GDM1 (cell line): ENCODE results near the gene EFNA1.
"Not testable (repeated sequence)": the region's sequence is repeated elsewhere in the genome, so short reads cannot be mapped to it uniquely, and the experiment has no call there.

Experiments used
- DNase-seq: peaks from one replicate; lab custom pipeline; 2025; lab: John Stamatoyannopoulos, UW

Gene EFNA1

DNA sequence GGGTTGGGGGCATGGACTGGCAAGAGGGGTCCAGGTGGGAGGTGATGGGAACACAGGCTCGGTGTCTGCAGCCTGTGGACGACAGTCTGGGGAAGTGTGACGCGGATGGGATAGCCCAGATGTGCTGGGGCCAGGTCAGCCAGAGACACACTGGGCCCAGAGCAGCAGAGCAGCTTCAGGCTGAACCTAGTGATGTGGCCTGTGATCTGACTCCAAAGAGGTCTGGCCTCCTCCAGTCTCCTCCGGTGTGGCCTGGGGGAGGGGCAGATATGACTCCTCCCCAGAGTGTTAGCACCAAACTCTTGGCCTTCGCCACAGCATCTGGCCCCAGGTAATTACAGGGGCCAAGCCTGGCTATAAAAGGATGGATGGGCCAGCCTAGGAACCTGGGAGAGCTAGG is 35.5 kb upstream of the EFNA1 start:
- no peak for DNase-seq

DNA sequence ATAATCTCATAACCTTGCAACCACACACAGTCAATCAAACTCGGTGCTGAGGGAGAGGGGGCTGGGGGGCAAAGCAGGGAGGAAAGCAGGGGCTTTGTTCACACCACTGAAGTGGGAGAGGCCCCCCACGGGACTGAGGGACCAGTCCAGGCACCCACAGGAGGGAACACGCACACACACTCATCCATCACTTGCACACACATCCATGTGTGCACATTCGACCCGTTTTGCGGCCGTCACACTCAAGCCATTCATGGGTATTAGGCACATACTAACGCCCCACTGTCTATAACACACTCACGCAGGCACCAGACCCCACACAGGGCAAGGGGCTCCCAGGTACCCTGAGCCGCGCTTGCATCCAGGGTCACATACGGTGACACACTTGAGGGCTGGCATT is 35.0 kb upstream of the EFNA1 start:
- no peak for DNase-seq

DNA sequence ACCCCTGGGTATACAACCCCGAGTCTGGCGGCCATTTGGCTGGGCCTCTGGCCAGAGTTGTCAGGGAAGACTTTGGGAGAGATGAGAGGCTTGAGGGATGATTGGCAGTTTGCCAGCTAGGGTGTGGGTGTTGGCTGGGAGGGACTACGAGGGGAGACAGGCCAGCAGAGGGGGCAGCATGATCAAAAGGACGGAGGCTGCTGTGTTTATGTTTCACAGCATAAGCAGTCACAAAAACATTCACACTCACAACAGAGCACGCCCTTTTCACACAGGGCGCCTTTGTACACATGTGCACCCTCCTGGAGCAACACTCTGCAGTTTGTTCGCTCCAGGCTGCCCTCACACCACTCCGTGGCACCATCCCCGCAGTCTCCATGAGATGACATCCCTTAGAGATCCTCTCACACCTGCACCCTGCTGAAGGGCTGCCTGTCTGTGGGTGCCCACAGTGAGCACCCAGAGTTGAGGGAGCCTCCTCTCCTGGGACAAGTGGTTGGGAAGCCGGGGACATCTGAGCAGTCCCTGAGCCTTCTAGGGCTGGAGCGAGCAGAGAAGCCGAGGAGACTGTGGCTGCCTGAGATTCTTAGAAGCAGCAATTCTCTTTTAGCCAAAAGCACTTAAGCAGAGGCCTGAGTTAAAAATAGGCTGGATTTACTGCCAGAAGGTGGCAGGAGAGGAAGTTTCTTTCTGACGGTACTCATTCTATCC is 33.6 kb upstream of the EFNA1 start:
- DNase-seq = peak; percentile 39

DNA sequence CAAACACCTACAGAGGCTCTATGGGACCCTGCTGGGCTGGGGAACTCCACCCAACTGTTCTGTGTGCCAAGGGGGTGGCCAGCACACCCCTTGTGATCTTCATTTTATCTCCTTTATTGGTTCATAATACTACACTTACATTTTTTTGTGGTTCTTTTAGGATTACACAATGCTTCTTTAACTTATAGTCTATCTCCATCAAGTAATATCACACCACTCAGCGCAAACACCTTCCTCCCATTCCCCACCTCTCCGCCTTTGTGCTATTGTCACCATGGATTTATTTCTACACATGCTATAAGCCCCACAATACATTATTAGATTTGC is 33.1 kb upstream of the EFNA1 start:
- no peak for DNase-seq

DNA sequence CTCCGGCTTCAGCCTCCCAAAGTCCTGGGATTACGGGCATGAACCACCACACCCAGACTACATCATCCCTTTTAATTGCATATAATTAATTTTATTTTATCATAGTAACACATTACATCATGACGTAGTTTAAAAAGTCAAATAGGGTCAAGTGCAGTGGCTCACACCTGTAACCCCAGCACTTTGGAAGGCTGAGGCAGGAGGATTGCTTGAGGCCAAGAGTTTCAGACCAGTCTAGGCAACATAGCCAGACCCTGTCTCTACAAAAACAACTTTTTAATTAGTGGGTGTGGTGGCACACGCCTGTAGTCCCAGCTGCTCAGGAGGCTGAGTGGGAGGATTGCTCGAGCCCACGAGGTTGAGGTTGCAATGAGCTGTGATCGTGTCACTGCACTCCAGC is 28.3 kb upstream of the EFNA1 start:
- DNase-seq = no peak

DNA sequence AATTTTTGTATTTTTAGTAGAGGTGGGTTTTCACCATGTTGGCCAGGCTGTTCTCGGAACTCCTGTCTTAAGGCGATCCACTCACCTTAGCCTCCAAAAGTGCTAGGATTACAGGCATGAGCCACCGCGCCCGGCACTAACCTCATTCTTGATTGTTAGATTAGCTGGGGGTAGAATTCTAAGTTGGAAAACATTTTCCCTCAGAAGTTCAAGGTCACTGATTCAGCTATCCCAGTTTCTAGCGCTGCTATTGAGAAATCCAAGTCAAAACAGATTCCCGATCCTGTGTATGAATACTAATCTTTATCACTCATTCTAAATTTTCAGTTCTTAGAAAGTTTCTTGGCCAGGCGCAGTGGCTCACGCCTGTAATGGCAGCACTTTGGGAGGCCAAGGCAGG is 24.4 kb upstream of the EFNA1 start:
- DNase-seq = no peak

DNA sequence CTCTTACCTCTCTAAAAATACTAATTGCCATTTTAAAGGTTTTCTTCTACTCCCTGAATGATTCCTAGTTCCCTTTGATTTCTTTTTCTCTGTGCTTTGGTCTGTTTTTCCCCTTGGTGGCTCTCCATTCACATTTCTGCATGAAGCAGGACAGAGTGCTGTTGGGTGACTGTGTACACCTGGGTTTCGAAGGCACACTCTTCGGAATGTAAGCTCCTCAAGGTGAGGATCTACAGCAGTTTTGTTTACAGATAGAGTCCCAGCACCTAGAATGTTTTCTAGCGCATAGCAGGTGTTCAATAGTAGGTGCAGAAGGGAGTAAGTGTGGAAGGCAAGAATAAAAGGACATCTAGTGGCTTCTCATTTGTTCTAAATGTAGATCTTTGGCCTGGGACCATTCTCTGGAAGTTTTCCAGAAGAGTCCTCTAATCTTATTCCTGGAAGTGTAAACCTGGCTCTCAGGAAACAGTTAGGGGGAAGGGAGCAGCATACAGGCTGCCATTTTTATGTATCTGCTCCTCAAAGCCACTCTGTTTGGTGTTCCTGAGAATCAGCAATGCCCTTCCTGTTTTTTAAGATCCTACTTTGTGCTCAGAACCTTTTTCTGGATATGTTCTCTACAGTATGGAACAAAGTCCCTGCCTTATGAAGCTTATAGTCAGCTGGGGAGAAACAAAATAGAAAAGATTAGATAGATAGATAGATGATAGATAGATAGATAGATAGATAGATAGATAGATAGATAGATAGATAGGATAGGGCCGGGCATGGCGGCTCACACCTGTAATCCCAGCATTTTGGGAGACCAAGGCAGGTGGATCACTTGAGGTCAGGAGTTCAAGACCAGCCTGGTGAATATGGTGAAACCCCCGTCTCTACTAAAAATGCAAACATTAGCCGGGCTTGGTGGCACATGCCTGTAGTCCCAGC is 22.8 kb upstream of the EFNA1 start:
- DNase-seq = no peak

DNA sequence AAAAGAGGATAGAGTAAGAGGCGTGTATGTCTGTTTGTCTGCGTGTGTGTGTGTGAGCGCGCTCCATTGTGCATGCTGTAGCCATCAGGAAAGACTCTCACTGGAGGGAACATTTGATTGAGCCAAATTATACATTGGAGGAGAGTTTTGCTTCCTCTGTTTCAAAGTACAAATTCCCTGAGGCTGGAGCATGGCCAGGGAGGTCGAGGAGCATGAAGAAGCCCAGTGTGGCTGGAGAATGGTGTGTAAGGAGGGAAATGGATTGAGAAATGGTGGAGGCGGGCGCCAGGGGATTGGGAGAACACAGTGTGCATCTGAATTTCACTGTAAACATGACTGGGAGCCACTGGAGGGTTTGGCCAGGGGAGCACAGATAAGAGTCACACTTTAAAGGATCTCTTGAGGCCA is 22.1 kb upstream of the EFNA1 start:
- DNase-seq = no peak

DNA sequence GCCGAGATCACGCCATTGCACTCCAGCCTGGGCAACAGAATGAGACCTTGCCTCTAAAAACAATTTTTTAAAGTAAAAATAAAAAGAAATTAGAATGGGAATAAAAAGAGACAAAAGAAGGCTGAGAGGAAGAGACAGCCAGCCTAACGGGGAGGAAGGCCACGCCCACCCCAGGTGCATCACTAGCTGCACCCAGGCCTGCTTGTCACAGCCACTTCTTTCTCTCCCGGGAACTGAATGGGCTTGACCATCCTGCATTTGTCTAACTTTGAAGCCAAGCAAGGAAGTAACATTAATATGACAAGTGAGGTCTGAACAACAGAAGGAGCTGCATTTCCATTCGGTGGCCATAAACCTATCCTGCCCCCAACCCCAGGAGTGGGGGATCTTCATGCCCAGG is 20.8 kb upstream of the EFNA1 start:
- DNase-seq = no peak

DNA sequence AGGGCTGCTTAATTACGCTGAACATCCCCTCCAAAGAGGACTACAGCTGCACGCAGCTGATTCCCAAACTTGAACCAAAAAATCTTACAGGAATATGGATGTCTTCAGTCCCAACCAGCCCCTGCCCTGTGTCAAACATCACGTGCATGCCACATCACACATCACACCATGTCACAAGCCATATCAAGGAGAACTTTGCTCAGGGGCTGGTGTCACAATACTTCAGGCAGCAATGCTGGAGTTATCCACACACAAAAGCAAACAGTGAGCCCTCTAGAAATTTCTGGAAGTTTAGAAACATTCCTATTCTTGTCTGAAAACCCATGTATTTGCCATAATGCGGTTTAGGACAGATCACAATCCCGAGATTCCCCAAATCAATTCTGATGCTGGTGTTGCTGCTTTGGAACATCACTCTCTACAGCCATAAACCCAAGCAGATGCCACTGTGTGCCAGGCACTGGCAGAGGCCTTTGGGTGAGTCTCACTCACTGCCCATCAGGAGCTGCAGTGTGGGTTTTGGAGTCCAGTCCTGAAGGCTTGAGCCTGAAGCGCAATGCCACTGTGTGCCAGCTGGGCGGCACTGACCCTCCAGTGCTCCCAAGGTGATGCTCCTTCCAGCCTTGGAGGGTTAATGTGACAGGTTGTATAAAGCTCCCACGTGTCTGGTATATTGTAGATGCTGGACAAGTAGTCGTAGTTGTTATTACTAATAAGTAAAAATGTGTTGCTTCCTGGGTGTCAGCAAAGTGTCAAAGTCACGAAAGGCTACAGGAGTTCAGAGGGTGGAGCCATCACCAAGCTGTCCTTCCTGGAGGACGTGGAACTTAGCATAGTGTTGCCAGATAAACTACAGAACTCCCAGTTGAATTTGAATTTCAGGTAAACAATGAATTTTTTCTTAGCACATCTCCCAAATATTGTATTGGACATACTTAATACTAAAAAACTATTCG is 20.1 kb upstream of the EFNA1 start:
- no peak for DNase-seq

DNA sequence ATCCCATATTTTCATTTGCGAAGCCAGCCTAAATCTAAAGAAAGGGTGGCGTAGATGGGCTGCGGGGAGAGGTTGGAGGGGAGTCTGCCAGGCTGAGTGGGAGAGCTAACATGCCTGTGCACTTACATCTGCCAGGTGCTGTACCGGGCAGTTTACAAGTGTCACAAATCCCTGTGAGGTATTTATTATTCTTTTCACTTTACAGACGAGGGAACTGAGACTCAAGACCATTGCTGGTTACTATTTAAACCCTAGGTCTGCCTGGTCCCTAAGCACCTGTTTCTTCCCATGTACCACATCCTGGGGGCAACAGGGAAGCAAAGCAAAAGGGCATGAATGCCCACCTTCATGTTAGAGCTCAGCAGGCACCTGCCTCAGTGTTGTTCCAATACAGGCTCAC is 19.4 kb upstream of the EFNA1 start:
- DNase-seq = no peak

DNA sequence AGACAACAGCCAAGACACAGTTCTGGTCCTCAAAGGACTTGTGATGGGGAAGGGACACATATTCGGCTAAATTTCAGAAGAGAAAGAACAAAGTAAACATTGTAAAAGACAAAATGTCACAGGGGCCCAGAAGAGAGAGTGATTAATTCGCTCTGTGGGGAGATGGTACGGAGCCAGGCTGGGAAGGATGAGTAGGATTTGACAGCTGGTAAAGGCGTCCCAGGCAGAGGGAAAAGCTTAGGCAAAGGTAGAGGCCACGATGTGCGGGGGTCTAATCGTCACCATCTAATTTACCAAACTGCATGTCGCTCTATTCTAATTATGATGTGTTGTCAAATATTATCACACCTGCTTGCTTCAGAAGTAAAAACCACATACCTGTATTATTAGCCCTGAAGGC is 17.3 kb upstream of the EFNA1 start:
- no peak for DNase-seq

DNA sequence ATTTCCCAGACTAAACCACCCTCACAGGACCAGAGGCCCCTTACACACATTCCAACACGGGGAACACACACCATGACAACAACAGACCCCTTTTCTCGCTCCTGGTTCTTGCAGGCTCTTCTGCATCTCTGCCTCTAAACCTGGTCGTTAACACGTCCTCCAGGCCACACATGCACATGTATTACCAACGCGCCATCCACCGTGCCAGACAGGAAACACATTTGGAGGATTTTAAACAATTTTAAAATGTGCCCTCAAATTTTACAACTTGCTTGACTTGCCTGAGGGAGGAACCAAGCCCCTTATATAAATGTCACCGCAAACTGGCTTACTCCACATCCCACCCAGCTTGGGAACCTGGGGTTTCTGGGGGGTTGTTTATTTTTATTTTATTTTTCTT is 16.9 kb upstream of the EFNA1 start:
- DNase-seq = no peak

DNA sequence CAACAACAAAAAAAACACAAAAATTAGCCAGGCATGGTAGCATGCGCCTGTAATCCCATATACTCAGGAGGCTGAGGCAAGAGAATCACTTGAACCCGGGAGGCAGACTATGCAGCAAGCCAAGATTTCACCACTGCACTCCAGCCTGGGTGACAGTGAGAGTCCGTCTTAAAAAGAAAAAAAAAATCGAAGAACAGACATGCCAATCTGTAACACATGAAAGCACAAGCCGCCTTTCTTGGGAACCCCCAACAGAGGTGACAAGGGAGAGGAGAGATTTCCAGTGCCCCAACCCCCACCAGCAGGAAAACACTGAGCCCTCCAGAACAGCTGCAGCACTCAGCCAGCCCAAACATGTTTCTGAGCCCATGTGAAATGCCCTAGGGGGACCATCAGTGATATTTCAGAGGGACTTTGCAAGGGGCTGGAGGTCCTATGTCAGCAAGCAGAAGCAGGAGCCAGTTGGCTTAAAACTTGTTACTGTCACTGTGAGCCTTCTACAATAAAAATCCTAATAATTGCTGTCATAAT is 14.2 kb upstream of the EFNA1 start:
- no peak for DNase-seq

DNA sequence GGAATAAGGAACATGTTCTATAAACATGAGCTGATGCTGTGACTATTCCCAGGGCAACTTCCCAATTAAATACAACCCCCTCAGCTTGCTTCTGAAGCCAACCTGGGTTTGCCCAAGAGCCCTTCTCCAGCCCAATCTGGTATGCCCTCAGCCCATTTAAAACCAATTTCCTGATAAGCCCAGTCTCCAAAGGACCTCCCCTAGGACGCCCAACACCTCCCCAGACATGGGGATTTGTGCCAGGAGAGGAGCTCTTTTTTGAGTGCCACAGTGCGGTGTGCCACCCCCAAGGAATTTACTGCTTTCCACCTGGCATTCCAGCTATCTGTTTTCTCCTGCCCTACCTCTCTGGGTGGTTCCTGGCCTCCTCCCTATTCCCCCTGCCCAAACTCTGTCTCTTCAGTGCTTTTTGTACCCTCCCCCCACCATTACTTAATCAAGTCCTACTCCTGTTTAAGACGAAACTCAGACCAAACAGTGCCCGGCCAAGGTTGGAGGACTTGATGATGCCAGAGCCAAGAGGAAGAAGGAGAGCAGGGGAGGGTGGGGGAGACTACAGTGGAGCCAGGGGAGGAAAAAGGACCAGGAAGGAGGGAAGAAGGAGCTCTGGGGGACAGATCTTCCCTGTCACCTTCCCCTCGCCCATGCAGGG is 11.4 kb upstream of the EFNA1 start:
- DNase-seq = no peak

DNA sequence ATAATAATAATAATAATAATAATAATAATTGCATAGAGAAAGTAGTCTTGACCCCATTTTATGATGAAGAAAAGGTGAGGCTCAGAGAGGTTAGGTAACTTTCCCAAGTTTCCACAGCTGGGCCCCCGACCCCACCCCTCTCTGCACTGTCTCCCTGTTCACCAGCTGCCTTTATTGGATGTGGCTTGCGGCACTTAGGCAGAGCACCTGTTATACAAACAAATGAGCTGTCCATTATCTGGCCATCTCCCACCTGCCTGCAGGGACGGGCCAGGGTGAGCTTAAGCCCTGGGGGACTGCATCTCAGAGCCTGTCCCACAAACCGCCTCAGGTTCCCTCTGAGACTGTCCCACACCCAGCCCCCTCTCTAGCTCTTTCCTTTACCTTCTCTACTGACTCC is 10.1 kb upstream of the EFNA1 start:
- DNase-seq = no peak

DNA sequence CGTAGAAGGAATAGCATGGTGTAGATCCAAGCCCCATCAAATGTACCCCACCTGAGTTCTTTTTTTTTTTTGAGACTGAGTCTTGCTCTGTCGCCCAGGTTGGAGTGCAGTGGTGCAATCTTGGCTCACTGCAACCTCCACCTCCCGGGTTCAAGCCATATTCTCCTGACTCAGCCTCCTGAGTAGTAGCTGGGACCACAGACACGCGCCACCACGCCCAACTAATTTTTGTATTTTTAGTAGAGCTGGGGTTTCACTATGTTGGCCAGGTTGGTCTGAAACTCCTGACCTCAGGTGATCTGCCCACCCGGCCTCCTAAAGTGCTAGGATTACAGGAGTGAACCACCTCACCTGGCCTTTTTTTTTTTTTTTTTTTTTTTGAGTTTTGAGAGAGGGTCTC is 9.6 kb upstream of the EFNA1 start:
- not testable (repeated sequence) for DNase-seq

DNA sequence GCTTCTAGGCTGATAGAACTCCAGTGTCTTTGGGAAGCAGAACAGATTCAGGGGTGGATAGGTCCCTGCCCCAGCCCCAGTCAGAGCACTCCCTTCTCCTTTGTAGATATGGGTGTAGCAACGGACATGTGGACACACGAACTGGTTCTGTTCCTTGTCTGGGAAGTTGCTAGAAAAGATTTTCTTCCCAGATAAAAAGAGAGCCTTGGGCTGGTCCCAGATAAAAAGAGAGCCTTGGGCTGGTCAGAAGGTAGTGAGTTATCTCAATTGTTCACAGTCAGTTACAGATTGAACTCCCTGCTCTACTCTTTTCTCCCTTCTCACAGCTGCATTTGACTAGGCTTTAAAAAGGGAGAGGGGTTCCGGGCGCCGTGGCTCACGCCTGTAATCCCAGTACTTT is 7.4 kb upstream of the EFNA1 start:
- DNase-seq = no peak

DNA sequence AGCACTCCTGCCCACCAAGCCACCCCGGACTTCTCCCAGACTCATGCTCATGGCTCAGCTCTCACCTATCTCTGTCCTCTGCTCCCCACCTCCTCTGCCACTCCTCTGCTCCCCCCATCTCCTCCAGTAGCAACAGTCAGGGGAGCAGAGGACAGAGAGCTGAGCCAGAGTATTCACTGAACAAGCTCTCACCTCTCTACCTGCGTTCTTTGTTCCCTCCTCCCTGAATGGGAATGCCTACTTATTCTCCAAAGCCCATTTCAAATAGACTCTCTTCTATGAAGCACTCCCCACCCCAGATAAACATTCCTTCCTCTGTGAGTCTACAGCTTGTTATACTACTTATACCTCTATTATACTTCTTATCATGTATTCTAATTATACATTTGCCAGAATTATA is 6.4 kb upstream of the EFNA1 start:
- no peak for DNase-seq

DNA sequence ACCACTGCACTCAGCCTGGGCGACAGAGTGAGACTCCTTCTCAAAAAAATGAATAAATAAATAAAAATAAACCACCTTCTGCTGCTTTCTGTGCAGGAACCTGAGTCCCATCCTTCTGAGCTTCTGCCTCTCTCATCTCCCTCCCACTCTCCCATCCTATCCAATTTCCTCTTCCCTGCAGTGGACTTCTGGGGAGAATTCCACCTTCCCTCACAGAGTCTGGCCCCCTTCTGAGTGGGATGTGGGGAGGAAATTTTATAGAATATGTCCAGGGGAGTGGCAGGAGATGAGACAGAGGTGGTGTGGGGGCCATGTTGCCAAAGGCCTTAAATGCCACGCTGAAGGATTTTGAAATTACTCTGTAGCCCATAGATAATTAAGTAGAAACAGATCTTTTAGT is 5.4 kb upstream of the EFNA1 start:
- DNase-seq = no peak

DNA sequence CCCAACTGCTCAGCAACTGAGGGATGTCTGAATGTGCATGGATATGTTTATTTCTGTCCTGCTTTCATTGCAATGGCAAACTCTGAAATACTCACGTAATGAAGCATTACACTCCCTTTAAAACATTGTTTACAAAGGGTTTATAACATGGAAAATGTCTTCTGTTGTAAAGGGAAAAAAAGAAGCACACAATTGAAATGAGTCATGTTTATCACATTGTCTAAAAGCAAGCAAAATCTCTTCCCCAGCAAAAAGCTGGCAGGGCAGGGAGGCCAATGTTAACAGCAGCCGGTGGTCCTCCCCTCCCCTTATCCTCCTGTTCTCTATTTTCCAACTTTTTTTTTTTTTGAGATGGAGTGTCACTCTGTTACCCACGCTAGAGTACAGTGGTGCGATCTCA is 3.9 kb upstream of the EFNA1 start:
- DNase-seq = no peak
